Measurements from ENCODE around the gene SLC7A4. TPM values are rescaled to one million over a fixed set of nuclear protein-coding genes. Genes with fewer than 3 reads are reported as not detected.

SLC7A4 gene
- total RNA-seq, 1 donor = 2.2 TPM

GRCh38 chr22:20995329-20996030 is 36.9 kb downstream of the SLC7A4 start:
- no peak overlapping the region for H3K4me3 ChIP-seq (ENCODE audit: low read depth, low read length)
- TF ChIP-seq CTCF (IDR thresholded peaks at IDR 0.05; ENCODE audit: insufficient read depth, low read depth, low read length) = no peak
- no peak for DNase-seq (ENCODE audit: low read depth)

GRCh38 chr22:20994902-20995241 is 37.5 kb downstream of the SLC7A4 start:
- DNase-seq (ENCODE audit: low read depth) = no peak
- H3K4me3 ChIP-seq (ENCODE audit: low read depth, low read length) = no peak overlapping the region
- TF ChIP-seq CTCF (IDR thresholded peaks at IDR 0.05; ENCODE audit: insufficient read depth, low read depth, low read length) = no peak

- TF ChIP-seq CTCF (IDR thresholded peaks at IDR 0.05; ENCODE audit: insufficient read depth, low read depth, low read length) = no peak
- DNase-seq (ENCODE audit: low read depth) = no peak
- no peak overlapping the region for H3K4me3 ChIP-seq (ENCODE audit: low read depth, low read length)
Measured at GRCh38 chr22:20994128-20994901, 38.0 kb downstream of the SLC7A4 start.

GRCh38 chr22:20993304-20994127 is 38.8 kb downstream of the SLC7A4 start:
- no peak for DNase-seq (ENCODE audit: low read depth)
- H3K4me3 ChIP-seq (ENCODE audit: low read depth, low read length) = no peak overlapping the region
- no peak for TF ChIP-seq CTCF (IDR thresholded peaks at IDR 0.05; ENCODE audit: insufficient read depth, low read depth, low read length)

GRCh38 chr22:20992456-20993303 is 39.7 kb downstream of the SLC7A4 start:
- no peak for DNase-seq (ENCODE audit: low read depth)
- H3K4me3 ChIP-seq (ENCODE audit: low read depth, low read length) = no peak overlapping the region
- no peak for TF ChIP-seq CTCF (IDR thresholded peaks at IDR 0.05; ENCODE audit: insufficient read depth, low read depth, low read length)

GRCh38 chr22:20992056-20992442 is 40.3 kb downstream of the SLC7A4 start:
- no peak for TF ChIP-seq CTCF (IDR thresholded peaks at IDR 0.05; ENCODE audit: insufficient read depth, low read depth, low read length)
- DNase-seq (ENCODE audit: low read depth) = no peak
- no peak overlapping the region for H3K4me3 ChIP-seq (ENCODE audit: low read depth, low read length)
